Kidney (tissue), 14 donors: Measurements from ENCODE around the gene VAC14. TPM values are rescaled to one million over a fixed set of nuclear protein-coding genes. Genes with fewer than 3 reads are reported as not detected.

Experiments
- DNase-seq, 5 donors: peaks; one replicate each; pipeline ENCODE4 v3.0.0-alpha.2; 2013 to 2020
- FAIRE-seq: peaks from 2 replicates; lab custom pipeline; 2012; peaks lifted over from hg19 to GRCh38; lab: Jason Lieb, UNC
- H3K27ac ChIP-seq, 2 donors: one replicate each; pipeline ENCODE4 v1.7.0; 2013; ENCODE audit warnings: low read depth in 2 of 2, low read length in 2 of 2, inconsistent platforms in 1 of 2
- H3K27me3 ChIP-seq: one replicate; pipeline ENCODE4 v1.7.1; 2013; ENCODE audit warnings: low read length, inconsistent platforms; ENCODE audit not compliant: control insufficient read depth, insufficient read depth
- H3K36me3 ChIP-seq, 3 donors: one replicate each; pipeline versions ENCODE4 v1.7.0 to v1.7.1; 2013; ENCODE audit warnings: low read length in 3 of 3, control low read depth in 1 of 3, inconsistent platforms in 1 of 3; ENCODE audit not compliant: insufficient read depth in 3 of 3, control insufficient read depth in 2 of 3
- H3K4me1 ChIP-seq, 3 donors: one replicate each; pipeline versions ENCODE4 v1.7.0 to v1.7.1; 2013; ENCODE audit warnings: low read length in 3 of 3, inconsistent platforms in 1 of 3, low read depth in 1 of 3; ENCODE audit not compliant: control insufficient read depth in 2 of 3, insufficient read depth in 2 of 3
- H3K4me3 ChIP-seq, 3 donors: one replicate each; pipeline versions ENCODE4 v1.7.0 to v1.8.1; 2013; ENCODE audit warnings: low read length in 3 of 3, control low read depth in 1 of 3, inconsistent platforms in 1 of 3
- H3K9ac ChIP-seq, 3 donors: one replicate each; pipeline versions ENCODE4 v1.7.0 to v1.7.1; 2013; ENCODE audit warnings: low read length in 3 of 3, control low read depth in 1 of 3, inconsistent platforms in 1 of 3
- H3K9me3 ChIP-seq, 3 donors: one replicate each; pipeline versions ENCODE4 v1.7.0 to v1.7.1; 2013; ENCODE audit warnings: low read length in 3 of 3, control low read depth in 1 of 3, inconsistent platforms in 1 of 3; ENCODE audit not compliant: control insufficient read depth in 2 of 3, insufficient read depth in 1 of 3
- CTCF ChIP-seq: IDR thresholded peaks from 3 replicates; pipeline ENCODE4 v1.5.1; 2012; ENCODE audit warnings: mild to moderate bottlenecking, moderate library complexity, borderline replicate concordance; ENCODE audit not compliant: insufficient read depth; ENCODE audit errors: extremely low read depth
- intact Hi-C: fragments of 100-400 bp; cut with DNase I; formaldehyde crosslinking; loops from one replicate; pipeline ENCODE4 v1.11.1; 2022
- polyA plus RNA-seq: library from polyadenylated mRNA; stranded (reverse); fragments of 350-450 nt; fragmentation: Illumina TruSeq; extraction: RNeasy Lipid Tissue Mini Kit (QIAGEN cat#74804); gene quantifications from one replicate; pipeline ENCODE4 v1.2.3, GENCODE V29; 2014; ENCODE audit warnings: low read depth, low replicate concordance; ENCODE audit not compliant: insufficient read depth
- total RNA-seq: library from RNA; stranded (reverse); fragmentation: NEBNext Ultra II Directional; extraction: Animal tissue kit (Norgen Biotek cat#: 25700); gene quantifications from one replicate; pipeline ENCODE4 v1.2.1, GENCODE V29; 2021
- donor health status: control.
- donor health status: control.
- donor health status: control.
- donor health status: control.
- donor health status: control.
- donor health status: DM: yes; HTN: yes; CAD: no.
- donor health status: Normal renal cell carcinoma (clear cell type).

Gene VAC14
- total and polyA plus RNA-seq, 2 donors from 2014 or later, result 36.8 to 41.9 TPM

DNA sequence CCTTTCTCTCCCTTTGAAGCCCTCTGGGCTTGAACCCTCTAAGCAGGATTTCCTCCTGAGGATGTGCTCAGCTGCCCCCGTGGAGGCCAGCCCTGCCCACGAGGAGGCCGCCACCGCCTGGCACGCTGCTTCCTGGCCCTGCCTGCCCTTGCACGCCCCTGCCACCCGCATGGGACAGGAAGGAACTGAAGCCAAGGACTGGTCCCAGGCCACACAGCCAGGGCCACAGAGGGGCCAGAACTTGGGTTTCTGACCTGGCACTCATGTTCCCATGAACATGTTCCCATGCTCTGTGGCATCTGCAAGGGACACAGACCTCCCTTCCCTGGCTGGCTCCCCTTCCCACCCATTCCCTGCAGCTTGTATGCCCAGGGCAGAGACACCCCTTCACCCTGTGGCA lies 91.0 kb downstream of the VAC14 start:
- FAIRE-seq, result no peak
- Histone ChIP-seq H3K27me3 (no peaks in the 10 kb centered on the region), H3K4me3 (no peak overlapping the region), H3K27ac (peak overlapping the region; percentile 87 to 91), H3K36me3 (no peaks in the 10 kb centered on the region), H3K4me1 (peaks cover 11 to 67% (median 49%) of the 10 kb centered on the region in 3 donors), H3K9ac (peak overlapping the region in 1 of 3 donors; percentile 53), H3K9me3 (no peaks in the 10 kb centered on the region)
- intact Hi-C loops, result no loop called here
- TF ChIP-seq CTCF, result no peak
- DNase-seq, result peak in 1 of 5 donors; percentile 43

GRCh38 chr16:70709457-70709856 lies 91.5 kb downstream of the VAC14 start:
- Histone ChIP-seq H3K9ac (peak overlapping the region in 1 of 3 donors; percentile 53), H3K36me3 (no peaks in the 10 kb centered on the region), H3K9me3 (no peaks in the 10 kb centered on the region), H3K4me3 (no peak overlapping the region), H3K27me3 (no peaks in the 10 kb centered on the region), H3K27ac (peak overlapping the region; percentile 87 to 91), H3K4me1 (peaks cover 7 to 62% (median 44%) of the 10 kb centered on the region in 3 donors)
- no peak for FAIRE-seq
- DNase-seq, result peak in 1 of 5 donors; percentile 29
- no peak for TF ChIP-seq CTCF
- intact Hi-C loops, result no loop called here

DNA sequence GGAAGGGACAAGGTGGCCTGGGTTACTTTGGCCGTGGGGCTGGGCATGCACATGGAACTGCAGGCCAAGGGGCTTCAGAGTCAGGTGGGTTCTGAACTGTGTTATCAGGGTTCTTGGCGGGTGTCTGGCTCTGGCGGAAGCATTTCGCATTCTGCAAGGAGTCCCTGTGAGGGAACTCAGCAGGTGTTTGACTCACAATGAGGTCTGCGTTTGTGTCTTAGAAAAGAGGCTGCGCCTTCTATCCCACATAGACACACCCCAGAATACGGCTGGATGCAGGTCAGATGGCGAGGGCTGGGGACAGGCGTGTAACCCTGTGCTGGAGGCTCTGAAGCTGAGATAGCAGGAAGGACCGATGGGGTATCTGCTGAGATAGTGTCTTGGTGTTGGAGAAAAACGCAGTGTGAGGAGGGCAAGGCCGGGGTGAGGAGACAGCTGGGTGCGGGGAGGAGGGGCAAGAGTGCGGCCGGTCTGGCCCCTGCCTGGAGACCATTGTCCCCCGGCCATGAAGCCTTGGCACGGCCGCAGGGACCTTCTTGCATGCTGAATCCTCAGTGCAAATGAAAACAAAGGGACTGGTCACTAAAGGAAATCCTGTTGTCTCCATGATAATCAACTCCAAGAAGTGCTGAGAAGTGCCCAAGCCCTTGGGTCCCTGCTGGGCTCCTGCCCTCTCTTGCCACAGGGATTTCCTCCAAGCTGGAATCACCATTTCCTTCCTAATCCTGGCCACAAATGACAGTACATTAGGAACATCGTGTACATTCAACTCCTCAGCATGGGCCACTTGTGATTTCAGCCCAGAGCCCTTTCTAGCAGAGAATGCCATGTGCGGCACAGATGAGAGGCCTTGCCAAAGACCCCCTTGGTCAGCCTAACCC lies 92.4 kb downstream of the VAC14 start:
- no peaks in the 10 kb centered on the region for H3K36me3 ChIP-seq
- H3K27ac ChIP-seq, result peak overlapping the region in 1 of 2 donors; percentile 91
- no peak overlapping the region for H3K9ac ChIP-seq
- H3K4me3 ChIP-seq, result no peak overlapping the region
- DNase-seq (peak in 1 of 5 donors; percentile 68), FAIRE-seq (no peak)
- H3K4me1 ChIP-seq, result peaks cover 5 to 59% (median 46%) of the 10 kb centered on the region in 3 donors
- intact Hi-C loops, result no loop called here
- no peaks in the 10 kb centered on the region for H3K27me3 ChIP-seq
- TF ChIP-seq CTCF, result no peak
- no peaks in the 10 kb centered on the region for H3K9me3 ChIP-seq
